A549 (cell line): ENCODE data around the gene GATB.

Source experiments
- CHD4 ChIP-seq: fragments of 200-600 bp; sonication (generic); IDR thresholded peaks from 2 replicates; pipeline ENCODE4 v1.6.1; 2016; ENCODE audit warnings: antibody characterized with exemption, mild to moderate bottlenecking, borderline replicate concordance
- KDM1A ChIP-seq: fragments of 200-600 bp; sonication (generic); IDR thresholded peaks from 2 replicates; pipeline ENCODE4 v1.6.1; 2016; ENCODE audit warnings: low read depth, mild to moderate bottlenecking
- POLR2A ChIP-seq: IDR thresholded peaks from 2 replicates; pipeline ENCODE4 v1.6.1; 2012; ENCODE audit warnings: mild to moderate bottlenecking, low read length
- RAD21 ChIP-seq, 2 experiments: fragments of >200 bp in 1 of 2; sonication (Bioruptor Twin) in 1 of 2; formaldehyde crosslinking in 1 of 2; IDR thresholded peaks in 1 of 2; conservative IDR thresholded peaks in 1 of 2; 2 replicates in 1 of 2; 3 replicates in 1 of 2; pipeline ENCODE4 v1.6.1; 2012 to 2018; ENCODE audit warnings: inconsistent platforms in 1 of 2
- RNF2 ChIP-seq: fragments of 200-600 bp; sonication (generic); IDR thresholded peaks from 2 replicates; pipeline ENCODE4 v1.6.1; 2016; ENCODE audit warnings: low read depth, mild to moderate bottlenecking, antibody characterized with exemption, moderate library complexity, borderline replicate concordance

- TF ChIP-seq CHD4 (no peak), KDM1A (no peak), POLR2A (no peak), RAD21 (conservative IDR thresholded peaks at IDR 0.05 in 1 of 2, IDR thresholded peaks at IDR 0.05 in 1 of 2) (no peak), RNF2 (no peak)
Observed at GRCh38 chr4:151721466-151721865, 39.3 kb downstream of the GATB start.
